Thyroid gland (tissue), 4 donors: ENCODE data around the gene SERTAD1. TPM values are rescaled to one million over a fixed set of nuclear protein-coding genes. Genes with fewer than 3 reads are reported as not detected.

ENCODE experiments used
- DNase-seq, 2 donors: peaks; one replicate each; pipeline ENCODE4 v3.0.0-alpha.2; 2019
- H3K27ac ChIP-seq, 3 donors: fragments of 200-600 bp; sonication (generic); 1 replicate in 2 of 3; 2 replicates in 1 of 3; pipeline ENCODE4 v1.5.1; 2016 to 2019; ENCODE audit warnings: mild to moderate bottlenecking in 1 of 3, moderate library complexity in 1 of 3
- H3K27me3 ChIP-seq: fragments of 200-600 bp; sonication (generic); one replicate; pipeline ENCODE4 v1.5.1; 2019
- H3K36me3 ChIP-seq, 2 donors: fragments of 200-600 bp; sonication (generic); one replicate each; pipeline ENCODE4 v1.5.1; 2016 to 2019
- H3K4me1 ChIP-seq, 2 donors: fragments of 200-600 bp; sonication (generic); one replicate each; pipeline ENCODE4 v1.5.1; 2017 to 2019
- H3K4me3 ChIP-seq, 3 donors: fragments of 200-600 bp; sonication (generic); replicated peaks in 1 of 3; 1 replicate in 2 of 3; 2 replicates in 1 of 3; pipeline ENCODE4 v1.5.1; 2016; ENCODE audit warnings: mild to moderate bottlenecking in 1 of 3
- H3K9me3 ChIP-seq: fragments of 200-600 bp; sonication (generic); one replicate; pipeline ENCODE4 v1.5.1; 2017
- POLR2A ChIP-seq, 2 donors: fragments of 450-650 bp; IDR thresholded peaks; one replicate each; pipeline ENCODE4 v1.6.1; 2017; ENCODE audit warnings: antibody characterized with exemption in 2 of 2, mild to moderate bottlenecking in 2 of 2, moderate library complexity in 1 of 2
- WGBS, 2 donors: methylation state at CpG; one replicate each; pipeline ENCODE4 v1.1.5; 2017; 5-methylcytosine and 5-hydroxymethylcytosine counted together
- intact Hi-C: fragments of 100-400 bp; cut with DNase I; formaldehyde crosslinking; loops from one replicate; pipeline ENCODE4 v1.15.1; 2023
- total RNA-seq, 4 donors: library from RNA; depleted of rRNA; stranded (reverse); fragments of >200 nt; gene quantifications; one replicate each; pipeline ENCODE4 v1.2.3, GENCODE V29; 2016
- TF ChIP-seq, protein P1 (sequence below), 6 experiments: fragments of 200-600 bp in 3 of 6; fragments of 450-650 bp in 3 of 6; sonication (generic) in 3 of 6; IDR thresholded peaks; one replicate each; pipeline ENCODE4 v1.5.1; 2016 to 2019; ENCODE audit warnings: antibody characterized with exemption in 6 of 6, mild to moderate bottlenecking in 2 of 6, inconsistent platforms in 1 of 6, moderate library complexity in 1 of 6

The SERTAD1 gene
- total RNA-seq, 4 donors from 2014 or later, result 12.6 to 19.9 (median 15.1) TPM

DNA sequence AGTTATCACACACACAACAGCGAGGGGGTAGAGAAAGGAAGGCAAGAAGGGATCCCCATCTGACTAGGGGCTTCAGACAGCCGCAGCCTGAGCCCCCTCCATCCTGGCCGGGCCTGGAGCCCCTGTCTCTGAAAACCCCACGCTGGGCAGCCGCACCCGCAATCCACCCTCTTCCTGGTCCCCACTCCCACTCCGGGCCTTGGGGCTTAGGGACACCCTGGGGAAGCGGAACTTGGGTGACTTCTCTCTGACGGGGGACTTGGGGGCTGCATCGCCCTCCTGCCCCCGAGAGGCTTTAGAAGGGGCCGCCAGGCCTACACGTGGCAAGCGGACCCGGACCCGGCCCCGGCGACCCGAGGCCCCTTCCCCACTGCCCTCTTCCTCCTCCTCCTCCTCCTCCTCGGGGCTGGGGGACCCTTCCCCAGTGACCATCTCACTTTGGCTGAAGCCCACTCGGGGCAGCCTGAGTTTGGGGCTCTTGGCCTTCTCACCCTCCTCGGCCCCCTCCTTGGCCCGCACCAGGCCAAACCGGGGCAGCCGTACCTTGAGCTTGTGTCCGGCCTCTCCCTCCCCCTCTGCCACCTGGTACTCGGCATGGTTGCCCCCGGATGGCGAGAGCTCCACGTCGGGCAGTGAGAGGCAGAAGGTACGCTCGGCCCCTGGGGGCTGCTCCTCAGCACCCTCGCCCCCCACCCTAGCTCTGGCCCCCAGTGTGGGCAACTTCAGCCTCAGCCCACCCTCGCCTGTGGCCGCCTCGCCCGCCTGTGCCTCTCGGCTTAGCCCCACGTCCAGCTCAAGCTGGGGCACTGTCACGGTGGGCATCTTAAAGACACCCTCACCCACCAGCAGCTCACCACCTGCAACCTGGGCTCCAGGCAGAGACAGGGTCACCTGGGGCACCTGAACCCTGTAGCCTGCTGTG, 31.6 kb downstream of the SERTAD1 start:
- no peak for DNase-seq
- WGBS, 2 donors, result 89 to 91% methylated on average over 16 to 34 of the region's 41 CpGs
- TF ChIP-seq, protein P1, sequence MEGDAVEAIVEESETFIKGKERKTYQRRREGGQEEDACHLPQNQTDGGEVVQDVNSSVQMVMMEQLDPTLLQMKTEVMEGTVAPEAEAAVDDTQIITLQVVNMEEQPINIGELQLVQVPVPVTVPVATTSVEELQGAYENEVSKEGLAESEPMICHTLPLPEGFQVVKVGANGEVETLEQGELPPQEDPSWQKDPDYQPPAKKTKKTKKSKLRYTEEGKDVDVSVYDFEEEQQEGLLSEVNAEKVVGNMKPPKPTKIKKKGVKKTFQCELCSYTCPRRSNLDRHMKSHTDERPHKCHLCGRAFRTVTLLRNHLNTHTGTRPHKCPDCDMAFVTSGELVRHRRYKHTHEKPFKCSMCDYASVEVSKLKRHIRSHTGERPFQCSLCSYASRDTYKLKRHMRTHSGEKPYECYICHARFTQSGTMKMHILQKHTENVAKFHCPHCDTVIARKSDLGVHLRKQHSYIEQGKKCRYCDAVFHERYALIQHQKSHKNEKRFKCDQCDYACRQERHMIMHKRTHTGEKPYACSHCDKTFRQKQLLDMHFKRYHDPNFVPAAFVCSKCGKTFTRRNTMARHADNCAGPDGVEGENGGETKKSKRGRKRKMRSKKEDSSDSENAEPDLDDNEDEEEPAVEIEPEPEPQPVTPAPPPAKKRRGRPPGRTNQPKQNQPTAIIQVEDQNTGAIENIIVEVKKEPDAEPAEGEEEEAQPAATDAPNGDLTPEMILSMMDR (IDR thresholded peaks at IDR 0.05), result no peak
- TF ChIP-seq POLR2A (IDR thresholded peaks at IDR 0.05), result no peak
- no peak overlapping the region for H3K27ac ChIP-seq
- intact Hi-C loops, result no loop called here
- no peak overlapping the region for H3K4me3 ChIP-seq
- peaks cover 0 to 4% of the 10 kb centered on the region in 2 donors for H3K36me3 ChIP-seq
- H3K27me3 ChIP-seq, result no peaks in the 10 kb centered on the region
- H3K4me1 ChIP-seq, result peaks cover 6 to 10% of the 10 kb centered on the region in 2 donors
- H3K9me3 ChIP-seq, result no peaks in the 10 kb centered on the region

DNA sequence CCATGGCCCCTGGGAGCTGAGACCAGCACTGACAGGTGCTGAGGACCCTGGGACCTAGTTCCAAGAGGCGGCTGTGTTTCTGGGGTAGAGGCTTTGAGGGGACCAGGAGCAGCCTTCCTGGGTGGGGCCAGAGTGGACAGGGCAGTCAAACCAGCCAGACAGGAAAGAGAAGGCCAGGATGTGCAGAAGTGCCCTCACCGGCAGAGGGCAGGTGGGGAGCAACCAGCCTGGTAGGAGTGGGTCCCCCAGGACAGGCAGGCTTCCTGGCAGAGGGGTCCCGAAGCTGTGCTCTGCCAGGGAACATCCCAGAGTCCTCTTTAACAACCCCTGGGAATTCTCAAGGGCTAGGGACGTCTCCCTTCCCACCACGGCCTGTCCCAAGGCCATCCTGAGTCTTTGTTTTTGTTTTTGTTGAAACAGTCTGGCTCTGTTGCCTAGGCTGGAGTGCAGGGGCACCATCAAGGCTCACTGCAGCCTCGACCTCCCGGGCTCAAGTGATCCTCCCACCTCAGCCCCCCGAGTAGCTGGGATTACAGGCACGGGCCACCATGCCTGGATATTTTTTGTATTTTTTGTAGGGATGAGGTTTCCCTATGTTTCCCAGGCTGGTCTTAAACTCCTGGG, 32.8 kb downstream of the SERTAD1 start:
- TF ChIP-seq, protein P1 (IDR thresholded peaks at IDR 0.05), result peak in 4 of 6 experiments; percentile 18 to 33 (median 23)
- no peak for TF ChIP-seq POLR2A (IDR thresholded peaks at IDR 0.05)
- peak; percentile 35 to 40 for DNase-seq
- WGBS, 2 donors, result 35 to 55% methylated on average over 8 to 9 of the region's 9 CpGs

DNA sequence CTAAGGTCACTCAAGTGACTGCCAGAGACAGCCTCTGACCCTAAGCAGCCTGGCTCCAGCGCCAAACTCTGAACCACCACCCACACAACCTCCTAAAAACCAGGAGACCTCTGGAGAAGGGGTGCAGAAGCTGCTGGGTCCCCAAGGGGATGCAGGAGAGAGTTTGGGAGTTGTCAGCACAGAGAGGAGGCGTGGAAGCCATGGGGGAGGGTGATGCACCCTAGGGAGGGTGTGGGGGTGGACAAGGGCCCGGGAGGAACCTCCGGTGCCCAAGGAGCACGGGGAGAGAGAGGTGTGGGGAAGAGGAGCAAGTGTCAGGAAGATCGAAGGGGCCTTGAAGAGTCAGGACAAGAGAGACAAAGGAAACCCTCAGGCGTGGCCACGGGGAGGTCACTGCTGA, 33.7 kb downstream of the SERTAD1 start:
- TF ChIP-seq POLR2A (IDR thresholded peaks at IDR 0.05), result no peak
- TF ChIP-seq, protein P1 (IDR thresholded peaks at IDR 0.05), result no peak

More for the DNA sequence above, 32.8 kb downstream of the SERTAD1 start:
- Histone ChIP-seq H3K27me3 (no peaks in the 10 kb centered on the region), H3K4me3 (no peak overlapping the region), H3K27ac (no peak overlapping the region), H3K36me3 (peaks cover 0 to 4% of the 10 kb centered on the region in 2 donors), H3K4me1 (peaks cover 6 to 10% of the 10 kb centered on the region in 2 donors), H3K9me3 (no peaks in the 10 kb centered on the region)
- intact Hi-C loops, result no loop called here

DNA sequence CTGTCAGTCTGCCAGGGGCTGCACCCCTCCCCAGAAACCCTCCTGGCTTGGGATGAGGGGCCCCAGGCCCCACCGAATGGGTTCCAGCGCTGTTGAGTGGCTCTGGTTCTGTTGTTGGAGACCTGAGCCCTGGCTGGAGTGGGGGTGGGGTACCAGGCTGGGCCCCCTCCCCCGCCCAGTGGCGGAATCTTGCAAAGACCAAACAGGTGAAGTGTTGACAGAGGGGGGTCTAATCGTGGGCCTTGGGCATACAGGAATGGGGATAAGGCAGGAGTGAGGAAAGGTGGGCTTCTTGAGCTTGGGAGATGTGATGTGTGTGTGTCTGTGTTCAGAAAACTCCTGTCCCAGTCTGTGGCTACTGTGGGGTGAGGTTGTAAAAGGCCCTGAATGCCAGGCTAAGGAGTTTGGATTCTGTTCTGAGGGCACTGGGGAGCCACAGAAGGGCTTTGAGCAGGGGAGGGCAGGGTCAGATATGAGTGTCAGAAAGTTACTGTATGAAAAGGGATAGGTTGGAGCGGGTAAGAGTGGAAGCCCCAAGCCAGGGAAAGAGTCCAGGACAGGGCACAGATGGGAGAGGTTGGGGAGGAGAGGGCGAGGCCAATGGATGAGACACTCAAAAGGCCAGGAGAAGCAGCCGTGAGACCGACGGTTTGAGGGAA, 35.6 kb downstream of the SERTAD1 start, which contains the start of gene HIPK4:
Gene HIPK4, minus strand, starts transcription at position 98 of the 659 bp plus-strand sequence. CDS start 279 bp downstream, outside the sequence.
- H3K4me1 ChIP-seq, result peaks cover 6 to 10% of the 10 kb centered on the region in 2 donors
- no peak for DNase-seq
- no peak within 1 kb of the TSS for H3K4me3 ChIP-seq
- H3K27me3 ChIP-seq, result no peaks in the 10 kb centered on the region
- 85 to 88% methylated on average over 8 to 10 of the region's 10 CpGs for WGBS, 2 donors
- H3K27ac ChIP-seq, result no peak within 1 kb of the TSS
- H3K36me3 ChIP-seq, result no peaks in the 10 kb centered on the region
- no peaks in the 10 kb centered on the region for H3K9me3 ChIP-seq
- TF ChIP-seq, protein P1 (IDR thresholded peaks at IDR 0.05), result no peak
- TF ChIP-seq POLR2A (IDR thresholded peaks at IDR 0.05), result no peak
- intact Hi-C loops, result no loop called here

More for the DNA sequence above, 33.7 kb downstream of the SERTAD1 start:
- Histone ChIP-seq H3K27ac (no peak overlapping the region), H3K27me3 (no peaks in the 10 kb centered on the region), H3K4me3 (no peak overlapping the region), H3K36me3 (no peaks in the 10 kb centered on the region), H3K9me3 (no peaks in the 10 kb centered on the region), H3K4me1 (peaks cover 6 to 10% of the 10 kb centered on the region in 2 donors)
- WGBS, 2 donors, result 78 to 83% methylated on average over 8 of the region's 8 CpGs
- intact Hi-C loops, result no loop called here
- no peak for DNase-seq
